SU-DHL-6 (cell line): Measurements from ENCODE around the gene LEP.
"Not testable (repeated sequence)": the region's sequence is repeated elsewhere in the genome, so short reads cannot be mapped to it uniquely, and the experiment has no call there.

Source experiments
- CTCF ChIP-seq: fragments of 200-600 bp; sonication (generic); IDR thresholded peaks from one replicate; pipeline ENCODE4 v1.5.1; 2017; ENCODE audit warnings: antibody characterized with exemption, mild to moderate bottlenecking, low read length, moderate library complexity; ENCODE audit not compliant: insufficient read depth, poor library complexity, severe bottlenecking
- EZH2phosphoT487 ChIP-seq: fragments of 200-600 bp; sonication (generic), shearing (Covaris generic); conservative IDR thresholded peaks from 2 replicates; pipeline ENCODE4 v1.6.1; 2018; ENCODE audit warnings: mild to moderate bottlenecking, antibody characterized with exemption, low read length, moderate library complexity, mixed read lengths

- TF ChIP-seq CTCF, EZH2phosphoT487: not testable (repeated sequence)
Observed at GRCh38 chr7:128239146-128239545, 1.9 kb upstream of the LEP start.
